NCI-H82 (cell line): ENCODE data around the gene ZNF775.

ENCODE experiments used
- DNase-seq: peaks from one replicate; lab custom pipeline; 2025; lab: John Stamatoyannopoulos, UW

Gene ZNF775

GRCh38 chr7:150412518-150413488 lies 33.7 kb downstream of the ZNF775 start:
- DNase-seq = no peak

- no peak for DNase-seq
Observed at GRCh38 chr7:150413640-150414081, 34.5 kb downstream of the ZNF775 start.

- no peak for DNase-seq
Observed at GRCh38 chr7:150415161-150416153, 36.3 kb downstream of the ZNF775 start.

- no peak for DNase-seq
Observed at GRCh38 chr7:150417239-150417638, 38.1 kb downstream of the ZNF775 start.

GRCh38 chr7:150417863-150418262 lies 38.7 kb downstream of the ZNF775 start:
- no peak for DNase-seq

- no peak for DNase-seq
Observed at GRCh38 chr7:150420242-150420641, 41.1 kb downstream of the ZNF775 start.

GRCh38 chr7:150420987-150421674 lies 42.0 kb downstream of the ZNF775 start:
- DNase-seq = peak; percentile 87

- DNase-seq = no peak
Observed at GRCh38 chr7:150421831-150422230, 42.7 kb downstream of the ZNF775 start.

GRCh38 chr7:150425670-150426069 lies 46.5 kb downstream of the ZNF775 start:
- DNase-seq = no peak

GRCh38 chr7:150428671-150429451 lies 49.7 kb downstream of the ZNF775 start:
- peak; percentile 21 for DNase-seq

GRCh38 chr7:150429699-150430098 lies 50.6 kb downstream of the ZNF775 start:
- DNase-seq = no peak

GRCh38 chr7:150430465-150431085 lies 51.4 kb downstream of the ZNF775 start:
- no peak for DNase-seq

GRCh38 chr7:150431839-150432658 lies 52.9 kb downstream of the ZNF775 start:
- DNase-seq = no peak

- DNase-seq = no peak
Observed at GRCh38 chr7:150432915-150433892, 54.1 kb downstream of the ZNF775 start.

- DNase-seq = no peak
Observed at GRCh38 chr7:150434240-150434639, 55.1 kb downstream of the ZNF775 start.

GRCh38 chr7:150435047-150435389 lies 55.9 kb downstream of the ZNF775 start:
- no peak for DNase-seq

- no peak for DNase-seq
Observed at GRCh38 chr7:150435390-150436073, 56.4 kb downstream of the ZNF775 start.

- no peak for DNase-seq
Observed at GRCh38 chr7:150439967-150440366, 60.8 kb downstream of the ZNF775 start.
